GM19372 (cell line): ENCODE measurements around the gene NOXO1.

Source experiments
- ATAC-seq: cut with Tn5 transposase; IDR thresholded peaks from one replicate; pipeline ENCODE4 v1.9.1; 2021; ENCODE audit warnings: mild to moderate bottlenecking, low read depth, moderate library complexity; ENCODE audit not compliant: unreplicated experiment

Gene NOXO1, protein sequence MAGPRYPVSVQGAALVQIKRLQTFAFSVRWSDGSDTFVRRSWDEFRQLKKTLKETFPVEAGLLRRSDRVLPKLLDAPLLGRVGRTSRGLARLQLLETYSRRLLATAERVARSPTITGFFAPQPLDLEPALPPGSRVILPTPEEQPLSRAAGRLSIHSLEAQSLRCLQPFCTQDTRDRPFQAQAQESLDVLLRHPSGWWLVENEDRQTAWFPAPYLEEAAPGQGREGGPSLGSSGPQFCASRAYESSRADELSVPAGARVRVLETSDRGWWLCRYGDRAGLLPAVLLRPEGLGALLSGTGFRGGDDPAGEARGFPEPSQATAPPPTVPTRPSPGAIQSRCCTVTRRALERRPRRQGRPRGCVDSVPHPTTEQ

DNA sequence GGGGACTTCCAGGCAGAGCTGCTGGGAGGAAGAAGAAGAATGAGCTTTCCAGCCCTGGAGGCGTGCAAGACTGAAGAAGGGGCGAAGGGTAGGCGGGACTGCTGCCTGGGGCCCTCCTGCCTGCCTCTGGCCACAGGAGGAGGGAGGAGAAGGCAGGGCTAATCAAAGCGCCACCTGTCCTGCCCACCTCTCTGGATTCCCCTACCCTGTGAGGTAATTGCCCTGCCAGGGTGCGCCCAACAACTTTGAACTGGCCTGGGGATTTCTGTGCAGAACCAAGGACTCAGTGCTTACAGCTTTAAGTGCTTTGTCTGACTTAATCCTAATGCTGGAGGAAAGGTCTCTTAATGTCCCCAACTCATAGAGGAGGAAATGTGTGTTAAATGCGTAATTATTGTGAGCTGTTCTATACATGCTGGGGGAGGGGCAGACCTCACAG lies at the start of gene NOXO1:
Gene NOXO1, minus strand, starts transcription at position 72 of the 439 bp plus-strand sequence. CDS start 290 bp downstream, outside the sequence.
- no peak for ATAC-seq

DNA sequence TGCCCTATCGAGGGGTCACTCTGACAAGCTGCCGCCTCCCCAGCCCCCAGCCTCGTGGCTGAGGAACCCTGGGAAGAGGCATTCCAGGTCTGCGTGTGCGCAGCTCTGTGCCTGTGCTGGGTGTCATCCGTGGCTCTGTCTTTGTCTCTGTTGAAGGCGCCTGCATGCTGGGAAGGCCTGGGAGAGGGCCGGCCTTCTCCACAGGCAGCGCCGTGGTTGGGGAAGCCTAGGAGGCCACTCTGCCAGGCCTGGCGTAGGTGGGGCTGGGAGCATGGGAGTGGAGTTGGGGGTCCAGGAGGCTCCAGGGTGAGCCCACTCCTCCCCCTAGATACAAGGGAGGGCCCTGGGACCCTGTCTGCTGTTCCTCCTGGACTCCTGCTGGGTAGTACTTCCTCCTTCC lies 48.8 kb upstream of the NOXO1 start:
- no peak for ATAC-seq

DNA sequence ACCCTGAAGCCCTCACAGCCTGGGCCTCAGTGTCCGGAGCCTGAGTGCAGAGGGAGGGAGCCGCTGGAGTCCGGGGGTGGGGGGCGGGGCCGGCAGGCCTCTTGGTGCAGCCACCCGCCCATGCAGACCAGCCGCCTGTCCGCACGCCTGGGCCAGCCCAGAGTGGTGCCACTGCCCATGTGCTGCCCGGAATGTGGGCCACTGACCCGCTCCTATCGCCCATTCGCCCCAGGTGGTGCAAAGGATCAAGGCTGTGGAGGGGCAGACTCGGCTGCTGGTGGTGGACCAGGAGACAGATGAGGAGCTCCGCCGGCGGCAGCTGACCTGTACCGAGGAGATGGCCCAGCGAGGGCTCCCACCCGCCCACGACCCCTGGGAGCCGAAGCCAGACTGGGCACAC lies 48.1 kb upstream of the NOXO1 start:
- ATAC-seq: no peak

DNA sequence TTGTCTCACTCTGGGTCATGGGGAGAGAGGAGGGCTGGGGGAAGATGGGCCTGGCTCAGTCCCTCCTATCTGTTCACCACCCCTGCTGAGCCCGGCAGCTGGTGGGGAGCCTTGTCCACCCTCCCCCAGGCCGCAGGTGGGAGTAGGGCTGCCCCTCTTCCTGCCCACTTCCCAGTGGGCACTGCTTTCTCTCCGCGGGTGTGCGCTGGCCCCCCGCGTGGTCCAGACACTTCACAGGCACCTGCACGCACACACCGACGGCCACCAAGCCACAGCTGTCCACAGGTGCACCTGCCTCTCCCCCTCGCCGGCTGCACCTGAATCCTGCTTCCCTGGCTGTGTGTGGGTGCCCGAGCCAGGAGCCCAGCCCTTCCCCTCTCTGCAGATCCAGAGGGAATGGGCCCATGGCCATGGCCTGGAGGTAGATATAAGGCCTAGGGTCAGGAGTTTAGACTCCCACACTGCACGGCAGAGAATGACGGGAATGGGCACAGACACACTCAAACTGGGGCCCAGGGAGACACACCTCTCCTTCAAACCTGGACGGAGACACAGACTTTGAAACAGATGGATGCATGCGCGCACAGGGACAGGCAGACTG lies 47.5 kb upstream of the NOXO1 start:
- no peak for ATAC-seq

DNA sequence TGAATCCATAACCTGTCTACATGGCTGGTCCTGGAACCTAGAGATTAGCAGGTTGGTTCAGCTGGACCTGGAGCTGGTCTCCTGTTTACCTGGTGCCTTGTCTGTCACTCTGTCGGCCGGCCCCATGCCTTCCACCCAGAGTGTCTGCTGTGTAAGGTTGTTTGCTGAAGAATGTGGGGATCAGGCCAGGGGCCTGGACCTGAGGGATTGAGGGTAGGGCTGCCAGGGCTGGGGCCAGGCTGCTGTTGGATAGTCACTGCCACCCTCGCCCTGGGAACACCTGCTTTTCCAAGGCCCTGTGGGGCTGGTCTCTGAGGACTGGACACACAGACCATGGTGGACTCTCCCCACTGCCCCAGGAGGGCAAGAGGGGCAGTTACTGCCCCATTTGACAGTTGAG lies 46.9 kb upstream of the NOXO1 start:
- no peak for ATAC-seq

DNA sequence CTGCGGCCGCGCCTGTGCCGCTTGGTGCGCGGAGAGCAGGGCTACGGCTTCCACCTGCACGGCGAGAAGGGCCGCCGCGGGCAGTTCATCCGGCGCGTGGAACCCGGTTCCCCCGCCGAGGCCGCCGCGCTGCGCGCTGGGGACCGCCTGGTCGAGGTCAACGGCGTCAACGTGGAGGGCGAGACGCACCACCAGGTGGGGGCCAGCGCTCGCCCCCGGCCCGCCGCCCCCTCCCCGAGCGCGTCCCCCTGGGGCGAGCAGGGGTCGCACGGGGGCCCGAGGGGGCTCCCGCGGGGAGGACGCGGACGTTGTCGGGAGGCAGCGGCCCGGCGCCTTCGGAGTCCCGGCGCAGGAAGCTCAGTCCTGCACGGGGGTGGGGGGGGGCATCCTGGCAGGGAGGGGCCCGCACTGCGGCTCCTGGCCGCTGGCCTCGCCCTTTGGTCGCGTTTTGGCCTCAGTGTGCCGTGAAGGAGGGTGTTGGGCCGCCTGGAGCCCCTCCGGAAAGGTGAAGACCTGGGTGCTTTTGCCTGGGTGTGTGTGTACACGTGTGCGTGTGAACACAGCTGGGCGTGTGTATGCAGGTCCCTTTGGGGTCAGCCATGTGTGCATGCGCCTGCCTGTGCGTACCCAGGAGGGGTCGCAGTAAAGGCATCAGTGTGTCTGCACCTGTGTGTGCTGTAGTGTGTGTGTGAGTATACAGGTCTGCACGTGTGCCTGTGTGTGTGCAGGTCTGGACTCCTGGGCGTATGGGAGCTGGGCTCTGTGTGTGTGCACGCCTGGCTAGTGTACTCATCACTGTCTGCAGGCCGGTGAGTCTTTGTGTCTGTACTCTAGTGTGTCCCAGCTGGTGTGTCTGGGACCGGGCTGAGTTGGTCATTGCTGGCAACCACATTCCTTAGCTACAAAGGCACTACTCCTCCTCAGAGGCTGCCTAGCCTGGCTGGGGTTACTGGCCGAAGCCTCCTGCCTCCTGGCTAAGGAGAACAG lies 46.0 kb upstream of the NOXO1 start:
- no peak for ATAC-seq

DNA sequence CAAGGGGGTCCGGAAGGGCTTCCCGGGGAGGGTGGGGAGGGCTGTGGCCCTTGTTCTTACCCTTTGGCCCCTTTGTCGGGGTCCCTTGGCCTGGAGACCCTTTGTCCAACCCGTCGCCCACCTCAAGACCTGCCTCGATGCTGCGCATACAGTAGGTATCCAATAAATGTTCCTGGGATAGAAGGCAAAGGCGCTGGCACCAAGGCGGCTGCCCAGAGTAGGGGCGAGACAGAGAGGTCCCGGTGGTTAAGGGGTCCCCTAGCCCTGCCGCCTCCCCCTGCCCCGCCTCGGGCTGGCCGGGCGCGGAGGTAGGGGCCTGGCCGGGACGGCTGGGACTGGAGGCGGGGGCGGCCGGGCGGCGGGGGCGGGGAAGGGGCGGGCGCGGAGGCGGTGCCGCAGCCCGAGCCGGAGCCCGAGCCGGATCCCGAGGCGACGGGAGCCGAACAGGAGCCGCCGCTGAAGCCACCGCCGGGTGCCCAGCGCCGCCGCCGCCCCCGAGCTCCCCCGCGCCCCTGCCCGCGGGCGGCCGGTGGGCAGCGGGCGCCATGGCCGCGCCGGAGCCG lies 45.3 kb upstream of the NOXO1 start, which contains the start of gene NHERF2:
Gene NHERF2, plus strand, starts transcription at position 442 of the 563 bp plus-strand sequence. Its CDS starts 104 bp downstream, at position 546.
- ATAC-seq: no peak

DNA sequence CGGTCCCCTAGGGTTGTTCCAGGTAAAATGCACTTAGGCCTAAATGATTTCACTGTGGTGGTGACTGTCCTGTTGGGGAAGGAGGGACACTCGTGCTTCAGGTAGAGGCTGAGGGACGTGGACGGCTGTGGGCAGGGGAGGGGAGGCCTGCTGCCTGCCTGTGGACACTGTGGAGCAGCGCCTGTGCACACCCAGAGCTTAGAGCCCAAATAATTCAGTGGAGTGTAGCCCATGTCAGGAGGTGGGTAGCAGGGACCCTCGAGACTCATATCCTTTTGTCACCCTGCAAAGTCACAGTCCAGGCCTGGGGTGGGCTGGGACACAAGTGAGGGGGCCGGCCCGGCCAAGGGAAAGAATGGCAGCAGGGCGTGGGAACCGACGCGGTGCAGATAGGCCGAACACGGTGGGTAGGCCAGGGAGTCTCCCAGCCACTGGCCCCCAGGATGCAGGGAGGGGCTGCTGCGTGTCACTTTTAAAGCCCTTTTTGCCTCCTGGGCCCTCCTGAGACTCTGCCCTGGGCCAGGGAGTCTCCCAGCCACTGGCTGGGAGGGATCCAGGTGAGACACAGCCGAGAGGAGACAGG lies 44.7 kb upstream of the NOXO1 start:
- ATAC-seq: no peak

DNA sequence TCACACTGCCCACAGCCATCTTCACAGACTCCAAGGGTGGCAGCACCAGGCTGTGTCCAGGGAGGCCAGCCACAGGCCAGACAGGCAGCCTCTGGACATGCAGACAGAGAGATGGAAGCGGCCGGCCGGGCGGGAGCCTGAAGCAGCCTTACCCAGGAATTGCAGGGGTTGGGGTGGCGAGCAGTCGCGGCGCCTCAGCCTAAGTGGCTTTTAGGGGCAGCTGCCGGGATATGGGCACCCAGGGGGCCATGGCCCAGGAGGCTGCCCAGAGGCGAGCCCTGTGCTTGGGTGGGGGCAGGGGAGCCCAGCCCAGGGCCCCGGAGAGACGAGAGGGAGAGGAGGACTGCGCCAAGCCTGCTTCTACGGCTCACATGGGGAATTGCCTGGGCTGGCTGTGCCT lies 44.0 kb upstream of the NOXO1 start:
- ATAC-seq: no peak

DNA sequence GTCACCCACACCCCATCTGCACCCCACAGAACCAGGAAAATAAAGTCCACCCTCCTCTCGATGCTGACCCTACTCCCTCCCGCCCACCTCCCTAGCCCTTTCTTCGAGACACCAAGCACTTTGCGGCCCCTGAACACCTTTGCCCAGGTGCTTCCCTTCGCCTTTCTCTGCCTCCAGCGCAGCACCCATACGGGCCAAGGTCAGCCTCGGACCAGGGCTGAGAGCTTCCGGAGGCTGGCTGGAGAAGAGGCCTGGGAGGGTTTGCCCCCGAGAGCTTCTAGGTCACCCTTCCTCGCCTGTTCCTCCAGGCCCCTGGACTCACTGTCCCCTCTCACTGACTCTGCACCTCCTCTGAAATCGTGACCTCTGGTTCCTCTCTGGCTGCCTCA lies 42.8 kb upstream of the NOXO1 start:
- ATAC-seq: no peak

DNA sequence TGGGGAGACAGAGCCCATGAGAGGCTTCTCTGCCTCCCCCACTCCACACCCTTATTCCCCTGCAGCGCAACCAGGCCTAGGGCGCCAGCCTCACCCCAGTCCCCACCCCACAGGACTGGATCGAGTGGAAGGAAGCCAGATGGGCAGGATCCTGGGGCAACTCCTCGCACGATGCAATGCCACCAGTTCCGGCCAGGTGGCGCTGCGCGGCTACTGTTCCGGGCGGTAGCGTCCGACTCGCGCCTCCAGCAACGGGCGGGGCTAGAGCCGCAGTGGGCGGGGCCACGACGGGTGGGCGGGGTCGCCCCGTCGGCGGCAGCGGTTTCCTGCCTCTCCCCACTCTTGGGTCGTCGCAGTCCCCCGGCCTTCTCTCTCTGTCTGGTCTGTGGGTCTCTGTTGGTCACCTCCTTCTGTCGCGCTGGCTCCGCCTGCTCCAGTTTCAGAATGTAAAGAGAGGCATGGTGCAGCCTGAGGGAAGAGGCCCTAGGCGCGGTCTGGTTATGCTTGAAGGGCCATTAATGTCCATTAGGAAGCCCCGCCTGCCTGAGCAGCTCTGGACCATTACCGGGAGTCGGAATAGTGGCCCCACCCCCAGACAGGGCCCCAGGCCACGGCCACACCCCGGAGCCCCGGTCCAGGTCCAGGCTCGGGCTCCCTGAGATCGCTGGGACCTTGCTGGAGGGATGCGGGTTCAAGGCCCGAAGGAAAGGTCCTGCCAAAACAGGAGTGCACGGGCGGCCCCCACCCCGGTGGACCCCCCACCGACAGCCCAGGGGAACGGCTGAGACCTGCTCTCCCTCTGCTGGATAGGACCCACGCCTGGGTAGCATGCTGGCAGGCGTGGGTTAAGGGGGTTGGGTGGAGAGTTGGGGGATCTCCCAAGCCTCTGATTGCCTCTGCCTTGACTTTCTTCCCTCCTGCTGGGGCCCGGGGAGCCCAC lies 42.1 kb upstream of the NOXO1 start:
- ATAC-seq: peak; percentile 81

DNA sequence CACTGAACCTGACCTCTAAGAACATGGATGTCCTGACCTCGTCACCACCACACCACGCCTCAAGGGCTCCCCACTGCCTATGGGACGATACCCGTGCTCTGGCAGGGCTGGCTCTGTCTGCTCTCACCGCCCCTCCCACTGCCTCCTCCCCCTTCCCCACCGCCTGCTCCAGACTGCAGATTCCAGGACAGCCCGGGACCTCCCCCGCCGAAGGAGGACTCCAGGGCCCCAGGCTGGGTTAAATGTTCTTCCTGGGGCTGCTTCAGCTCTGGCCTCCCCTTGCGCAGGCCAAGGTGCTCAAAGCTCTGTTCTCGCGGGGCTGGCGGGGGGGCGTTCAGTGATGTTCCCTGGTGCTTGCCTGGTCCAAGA lies 41.4 kb upstream of the NOXO1 start:
- no peak for ATAC-seq

DNA sequence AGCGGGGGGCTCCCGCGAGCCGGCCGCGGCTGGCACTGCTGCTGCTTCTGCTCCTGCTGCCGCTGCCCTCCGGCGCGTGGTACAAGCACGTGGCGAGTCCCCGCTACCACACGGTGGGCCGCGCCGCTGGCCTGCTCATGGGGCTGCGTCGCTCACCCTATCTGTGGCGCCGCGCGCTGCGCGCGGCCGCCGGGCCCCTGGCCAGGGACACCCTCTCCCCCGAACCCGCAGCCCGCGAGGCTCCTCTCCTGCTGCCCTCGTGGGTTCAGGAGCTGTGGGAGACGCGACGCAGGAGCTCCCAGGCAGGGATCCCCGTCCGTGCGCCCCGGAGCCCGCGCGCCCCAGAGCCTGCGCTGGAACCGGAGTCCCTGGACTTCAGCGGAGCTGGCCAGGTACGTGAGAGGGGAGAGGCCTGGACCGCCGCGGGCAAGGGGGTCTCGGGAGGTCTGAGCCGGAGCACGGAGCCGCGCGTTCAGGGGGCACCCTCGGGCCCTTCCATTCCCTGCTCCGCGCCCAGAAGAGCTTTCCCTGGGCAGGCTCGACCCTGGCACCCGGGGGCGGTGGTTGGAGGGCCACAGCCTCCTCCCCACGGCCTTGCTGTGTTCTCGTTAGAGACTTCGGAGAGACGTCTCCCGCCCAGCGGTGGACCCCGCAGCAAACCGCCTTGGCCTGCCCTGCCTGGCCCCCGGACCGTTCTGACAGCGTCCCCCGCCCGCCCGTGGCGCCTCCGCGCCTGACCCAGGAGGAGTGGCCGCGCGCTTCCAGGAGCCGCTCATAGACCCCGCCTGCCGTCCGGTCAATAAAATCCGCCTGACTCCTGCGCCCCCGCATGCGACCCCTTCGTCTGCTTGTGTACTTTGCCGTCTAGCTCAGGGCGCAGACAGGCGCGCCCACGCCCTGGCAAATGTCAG lies 38.9 kb upstream of the NOXO1 start:
- no peak for ATAC-seq

DNA sequence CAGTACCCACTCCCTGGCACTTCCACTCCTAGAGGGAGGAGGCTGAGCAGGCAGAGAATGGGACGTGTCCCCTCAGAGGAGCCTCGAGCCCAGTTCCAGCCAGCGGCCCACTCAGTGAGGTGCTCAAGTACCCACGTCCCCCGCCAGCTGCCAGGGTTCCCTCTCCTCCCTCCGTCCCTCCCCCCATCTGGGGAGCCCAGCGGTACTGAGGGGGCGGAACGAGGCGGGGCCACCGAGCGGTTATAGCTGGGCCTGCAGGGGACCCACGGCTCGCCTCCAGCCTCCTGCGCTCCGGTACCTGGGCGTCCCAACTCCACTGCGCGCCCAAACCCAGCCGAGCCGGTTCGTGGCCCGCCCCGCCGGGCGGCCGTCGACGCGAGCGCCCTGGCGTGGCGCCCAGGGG lies 38.2 kb upstream of the NOXO1 start, which contains the start of gene NPW:
Gene NPW, plus strand, starts transcription at position 268 of the 403 bp plus-strand sequence.
- no peak for ATAC-seq

DNA sequence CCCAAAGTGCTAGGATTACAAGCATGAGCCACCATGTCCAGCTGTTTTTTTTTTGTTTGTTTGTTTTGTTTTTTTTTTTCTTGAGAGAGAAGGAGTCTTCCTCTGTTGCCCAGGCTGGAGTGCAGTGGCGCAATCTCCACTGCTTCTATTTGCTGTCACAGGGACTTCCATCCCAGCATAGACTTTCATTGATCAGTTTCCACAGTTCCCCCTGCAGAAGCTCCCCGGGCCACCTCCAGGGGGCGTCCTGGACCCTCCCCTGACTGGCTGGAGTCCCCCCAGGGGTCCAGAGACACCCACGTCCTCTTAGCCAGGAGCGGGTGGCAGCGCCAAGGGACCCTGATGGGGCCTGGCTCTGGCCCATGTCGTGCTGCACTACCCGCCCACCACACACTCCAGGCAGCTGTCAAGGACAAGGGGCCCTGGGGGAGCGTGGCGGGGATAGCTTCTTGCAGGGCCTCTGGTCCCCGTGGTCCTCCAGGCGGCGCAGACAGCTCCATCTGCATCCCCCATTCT lies 35.2 kb upstream of the NOXO1 start:
- ATAC-seq: no peak

DNA sequence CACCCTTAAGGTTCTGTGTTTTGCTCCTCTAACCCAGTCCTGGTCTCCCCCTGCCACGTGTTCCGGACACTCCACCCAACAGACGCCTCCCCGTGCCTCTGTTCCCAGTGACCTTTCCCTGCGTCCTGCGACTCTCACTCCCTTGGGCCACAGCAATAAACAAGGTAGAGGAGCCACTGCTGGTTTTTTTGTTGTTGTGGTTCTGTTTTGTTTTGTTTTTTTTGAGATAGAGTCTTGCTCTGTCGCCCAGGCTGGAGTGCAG lies 34.6 kb upstream of the NOXO1 start:
- no peak for ATAC-seq

DNA sequence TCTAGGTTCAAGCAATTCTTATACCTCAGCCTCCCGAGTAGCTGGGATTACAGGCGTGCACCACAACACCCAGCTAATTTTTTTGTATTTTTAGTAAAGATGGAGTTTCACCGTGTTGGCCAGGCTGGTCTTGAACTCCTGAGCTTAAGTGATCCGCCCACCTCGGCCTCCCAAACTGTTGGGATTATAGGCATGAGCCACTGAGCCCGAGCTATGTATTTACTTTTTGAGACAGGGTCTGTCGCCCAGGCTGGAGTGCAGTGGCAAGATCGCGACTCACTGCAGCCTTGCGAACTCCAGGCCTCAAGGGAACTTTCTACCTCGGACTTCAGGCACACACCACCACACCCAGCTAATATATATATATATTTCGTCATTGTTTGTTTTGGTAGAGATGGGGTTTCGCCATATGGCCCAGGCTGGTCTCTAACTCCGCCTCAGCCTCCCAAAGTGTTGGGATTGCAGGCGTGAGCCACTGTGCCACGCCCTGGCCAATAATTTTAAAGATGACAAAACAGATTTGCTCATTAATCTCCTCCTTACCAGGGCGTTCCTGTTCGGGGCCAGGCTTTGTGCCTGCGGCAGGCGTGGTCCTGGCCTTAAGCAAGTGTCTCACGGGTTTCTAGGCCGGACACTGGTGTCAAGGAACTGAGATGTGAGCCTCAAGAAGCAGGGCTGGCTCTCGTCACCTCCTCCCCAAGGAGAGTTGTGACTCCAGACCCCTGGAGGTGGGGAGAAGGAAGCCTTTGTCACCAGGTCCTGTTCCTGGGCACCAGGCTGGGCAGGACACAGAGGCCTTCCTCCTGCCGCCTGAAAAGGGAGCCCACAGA lies 34.1 kb upstream of the NOXO1 start:
- no peak for ATAC-seq
